ENCODE measurements around the gene DNAJC5. TPM values are rescaled to one million over a fixed set of nuclear protein-coding genes. Genes with fewer than 3 reads are reported as not detected.
A peak's percentile ranks its signal among the peaks of the same experiment; 100 is the strongest.

Gene DNAJC5
- total and polyA plus RNA-seq, 2 experiments from 2014 or later, result 7.1 to 33.5 TPM

DNA sequence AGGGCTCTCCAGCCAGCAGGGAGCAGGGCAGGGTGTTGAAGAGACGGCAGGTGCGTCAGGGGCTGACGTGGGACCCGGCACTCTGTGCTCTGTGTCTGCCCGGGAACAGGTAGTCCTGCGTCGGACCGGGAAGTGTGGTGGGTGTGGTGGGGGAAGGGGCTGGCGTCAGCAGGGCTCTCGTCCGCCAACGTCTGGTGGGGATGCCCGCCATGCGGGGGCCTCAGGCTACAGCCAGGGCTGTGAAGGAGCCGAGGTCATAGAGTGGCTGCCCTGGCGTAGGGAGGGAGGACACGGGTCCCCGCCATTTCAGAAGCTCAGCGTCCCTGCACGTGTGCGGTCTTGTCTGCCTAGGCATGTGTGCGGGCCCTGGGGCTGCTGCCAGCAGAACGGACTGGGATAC is 25.3 kb downstream of the DNAJC5 start:
- H3K36me3 ChIP-seq (ENCODE audit: insufficient read depth), result no peaks in the 10 kb centered on the region
- TF ChIP-seq STAT1 (IDR thresholded peaks at IDR 0.05; ENCODE audit: unreplicated experiment), result no peak
- TF ChIP-seq CREB1 (CRISPR knock-in tag; IDR thresholded peaks at IDR 0.05; ENCODE audit: low read depth), result no peak
- TF ChIP-seq ZNF331 (CRISPR knock-in tag; IDR thresholded peaks at IDR 0.05; ENCODE audit: low read depth), result no peak
- TF ChIP-seq, protein P1, sequence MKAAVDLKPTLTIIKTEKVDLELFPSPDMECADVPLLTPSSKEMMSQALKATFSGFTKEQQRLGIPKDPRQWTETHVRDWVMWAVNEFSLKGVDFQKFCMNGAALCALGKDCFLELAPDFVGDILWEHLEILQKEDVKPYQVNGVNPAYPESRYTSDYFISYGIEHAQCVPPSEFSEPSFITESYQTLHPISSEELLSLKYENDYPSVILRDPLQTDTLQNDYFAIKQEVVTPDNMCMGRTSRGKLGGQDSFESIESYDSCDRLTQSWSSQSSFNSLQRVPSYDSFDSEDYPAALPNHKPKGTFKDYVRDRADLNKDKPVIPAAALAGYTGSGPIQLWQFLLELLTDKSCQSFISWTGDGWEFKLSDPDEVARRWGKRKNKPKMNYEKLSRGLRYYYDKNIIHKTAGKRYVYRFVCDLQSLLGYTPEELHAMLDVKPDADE (IDR thresholded peaks at IDR 0.05), result no peak
- no peak for TF ChIP-seq ZNF114 (CRISPR knock-in tag; IDR thresholded peaks at IDR 0.05)
- TF ChIP-seq NANOG (IDR thresholded peaks at IDR 0.05; ENCODE audit: borderline replicate concordance), result no peak
- ATAC-seq, result no peak

DNA sequence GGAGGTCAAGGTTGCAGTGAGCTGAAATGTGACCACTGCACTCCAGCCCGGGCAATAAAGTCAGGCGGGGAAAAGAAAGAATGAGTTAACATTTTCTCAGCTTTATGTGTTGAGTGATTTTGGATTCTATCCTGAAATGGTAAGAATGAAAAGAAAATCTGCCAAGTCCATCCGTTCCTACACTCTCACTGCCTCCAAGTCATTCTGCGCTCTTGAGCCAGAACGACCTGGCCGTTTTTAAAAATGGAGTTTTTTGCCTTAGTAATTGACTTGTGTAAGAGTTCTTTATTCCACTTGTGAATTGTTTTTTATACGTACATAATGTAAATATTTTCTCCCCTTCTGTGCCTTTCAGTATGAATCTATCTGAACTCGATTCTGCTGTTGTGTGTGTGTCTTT is 28.7 kb downstream of the DNAJC5 start:
- Histone ChIP-seq H3K27me3 (ENCODE audit: insufficient read depth) (no peaks in the 10 kb centered on the region), H4K20me1 (replicated peaks; ENCODE audit: insufficient read depth) (no peaks in the 10 kb centered on the region; the same call in none of the 2 replicates), H3K79me2 (replicated peaks; ENCODE audit: insufficient read depth) (peaks cover 26% of the 10 kb centered on the region), H3K9me2 (ENCODE audit: insufficient read depth) (no peaks in the 10 kb centered on the region), H3K4me1 (ENCODE audit: insufficient read depth) (no peaks in the 10 kb centered on the region), H3F3A (replicated peaks; ENCODE audit: low read depth) (no peaks in the 10 kb centered on the region; the same call in 1 of the 2 replicates), H3K27ac (ENCODE audit: low read depth) (0 out of 2 replicates have a peak overlapping the region, but pooled peaks have one; percentile 14), H3K36me3 (ENCODE audit: insufficient read depth) (peaks cover 4% of the 10 kb centered on the region; the same call in 1 of the 2 replicates), H3K4me3 (no peak overlapping the region), H3K4me2 (no peak overlapping the region), H2AFZ (no peak overlapping the region)
- Mint-ChIP-seq H3K4me3 (no peak overlapping the region), H3K27ac (no peak overlapping the region), H3K9me3 (no peaks in the 10 kb centered on the region), H3K36me3 (ENCODE audit: low read depth) (peaks cover 12% of the 10 kb centered on the region), H3K27me3 (ENCODE audit: insufficient read depth, low read depth, poor library complexity) (peaks cover 5% of the 10 kb centered on the region), H3K4me1 (no peaks in the 10 kb centered on the region)
- DNase-seq (ENCODE audit: low spot score), result no peak
- TF ChIP-seq, protein P2, sequence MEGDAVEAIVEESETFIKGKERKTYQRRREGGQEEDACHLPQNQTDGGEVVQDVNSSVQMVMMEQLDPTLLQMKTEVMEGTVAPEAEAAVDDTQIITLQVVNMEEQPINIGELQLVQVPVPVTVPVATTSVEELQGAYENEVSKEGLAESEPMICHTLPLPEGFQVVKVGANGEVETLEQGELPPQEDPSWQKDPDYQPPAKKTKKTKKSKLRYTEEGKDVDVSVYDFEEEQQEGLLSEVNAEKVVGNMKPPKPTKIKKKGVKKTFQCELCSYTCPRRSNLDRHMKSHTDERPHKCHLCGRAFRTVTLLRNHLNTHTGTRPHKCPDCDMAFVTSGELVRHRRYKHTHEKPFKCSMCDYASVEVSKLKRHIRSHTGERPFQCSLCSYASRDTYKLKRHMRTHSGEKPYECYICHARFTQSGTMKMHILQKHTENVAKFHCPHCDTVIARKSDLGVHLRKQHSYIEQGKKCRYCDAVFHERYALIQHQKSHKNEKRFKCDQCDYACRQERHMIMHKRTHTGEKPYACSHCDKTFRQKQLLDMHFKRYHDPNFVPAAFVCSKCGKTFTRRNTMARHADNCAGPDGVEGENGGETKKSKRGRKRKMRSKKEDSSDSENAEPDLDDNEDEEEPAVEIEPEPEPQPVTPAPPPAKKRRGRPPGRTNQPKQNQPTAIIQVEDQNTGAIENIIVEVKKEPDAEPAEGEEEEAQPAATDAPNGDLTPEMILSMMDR (conservative IDR thresholded peaks at IDR 0.05; ENCODE audit: low read depth in 2 of 2), result no peak
- TF ChIP-seq, protein P3, sequence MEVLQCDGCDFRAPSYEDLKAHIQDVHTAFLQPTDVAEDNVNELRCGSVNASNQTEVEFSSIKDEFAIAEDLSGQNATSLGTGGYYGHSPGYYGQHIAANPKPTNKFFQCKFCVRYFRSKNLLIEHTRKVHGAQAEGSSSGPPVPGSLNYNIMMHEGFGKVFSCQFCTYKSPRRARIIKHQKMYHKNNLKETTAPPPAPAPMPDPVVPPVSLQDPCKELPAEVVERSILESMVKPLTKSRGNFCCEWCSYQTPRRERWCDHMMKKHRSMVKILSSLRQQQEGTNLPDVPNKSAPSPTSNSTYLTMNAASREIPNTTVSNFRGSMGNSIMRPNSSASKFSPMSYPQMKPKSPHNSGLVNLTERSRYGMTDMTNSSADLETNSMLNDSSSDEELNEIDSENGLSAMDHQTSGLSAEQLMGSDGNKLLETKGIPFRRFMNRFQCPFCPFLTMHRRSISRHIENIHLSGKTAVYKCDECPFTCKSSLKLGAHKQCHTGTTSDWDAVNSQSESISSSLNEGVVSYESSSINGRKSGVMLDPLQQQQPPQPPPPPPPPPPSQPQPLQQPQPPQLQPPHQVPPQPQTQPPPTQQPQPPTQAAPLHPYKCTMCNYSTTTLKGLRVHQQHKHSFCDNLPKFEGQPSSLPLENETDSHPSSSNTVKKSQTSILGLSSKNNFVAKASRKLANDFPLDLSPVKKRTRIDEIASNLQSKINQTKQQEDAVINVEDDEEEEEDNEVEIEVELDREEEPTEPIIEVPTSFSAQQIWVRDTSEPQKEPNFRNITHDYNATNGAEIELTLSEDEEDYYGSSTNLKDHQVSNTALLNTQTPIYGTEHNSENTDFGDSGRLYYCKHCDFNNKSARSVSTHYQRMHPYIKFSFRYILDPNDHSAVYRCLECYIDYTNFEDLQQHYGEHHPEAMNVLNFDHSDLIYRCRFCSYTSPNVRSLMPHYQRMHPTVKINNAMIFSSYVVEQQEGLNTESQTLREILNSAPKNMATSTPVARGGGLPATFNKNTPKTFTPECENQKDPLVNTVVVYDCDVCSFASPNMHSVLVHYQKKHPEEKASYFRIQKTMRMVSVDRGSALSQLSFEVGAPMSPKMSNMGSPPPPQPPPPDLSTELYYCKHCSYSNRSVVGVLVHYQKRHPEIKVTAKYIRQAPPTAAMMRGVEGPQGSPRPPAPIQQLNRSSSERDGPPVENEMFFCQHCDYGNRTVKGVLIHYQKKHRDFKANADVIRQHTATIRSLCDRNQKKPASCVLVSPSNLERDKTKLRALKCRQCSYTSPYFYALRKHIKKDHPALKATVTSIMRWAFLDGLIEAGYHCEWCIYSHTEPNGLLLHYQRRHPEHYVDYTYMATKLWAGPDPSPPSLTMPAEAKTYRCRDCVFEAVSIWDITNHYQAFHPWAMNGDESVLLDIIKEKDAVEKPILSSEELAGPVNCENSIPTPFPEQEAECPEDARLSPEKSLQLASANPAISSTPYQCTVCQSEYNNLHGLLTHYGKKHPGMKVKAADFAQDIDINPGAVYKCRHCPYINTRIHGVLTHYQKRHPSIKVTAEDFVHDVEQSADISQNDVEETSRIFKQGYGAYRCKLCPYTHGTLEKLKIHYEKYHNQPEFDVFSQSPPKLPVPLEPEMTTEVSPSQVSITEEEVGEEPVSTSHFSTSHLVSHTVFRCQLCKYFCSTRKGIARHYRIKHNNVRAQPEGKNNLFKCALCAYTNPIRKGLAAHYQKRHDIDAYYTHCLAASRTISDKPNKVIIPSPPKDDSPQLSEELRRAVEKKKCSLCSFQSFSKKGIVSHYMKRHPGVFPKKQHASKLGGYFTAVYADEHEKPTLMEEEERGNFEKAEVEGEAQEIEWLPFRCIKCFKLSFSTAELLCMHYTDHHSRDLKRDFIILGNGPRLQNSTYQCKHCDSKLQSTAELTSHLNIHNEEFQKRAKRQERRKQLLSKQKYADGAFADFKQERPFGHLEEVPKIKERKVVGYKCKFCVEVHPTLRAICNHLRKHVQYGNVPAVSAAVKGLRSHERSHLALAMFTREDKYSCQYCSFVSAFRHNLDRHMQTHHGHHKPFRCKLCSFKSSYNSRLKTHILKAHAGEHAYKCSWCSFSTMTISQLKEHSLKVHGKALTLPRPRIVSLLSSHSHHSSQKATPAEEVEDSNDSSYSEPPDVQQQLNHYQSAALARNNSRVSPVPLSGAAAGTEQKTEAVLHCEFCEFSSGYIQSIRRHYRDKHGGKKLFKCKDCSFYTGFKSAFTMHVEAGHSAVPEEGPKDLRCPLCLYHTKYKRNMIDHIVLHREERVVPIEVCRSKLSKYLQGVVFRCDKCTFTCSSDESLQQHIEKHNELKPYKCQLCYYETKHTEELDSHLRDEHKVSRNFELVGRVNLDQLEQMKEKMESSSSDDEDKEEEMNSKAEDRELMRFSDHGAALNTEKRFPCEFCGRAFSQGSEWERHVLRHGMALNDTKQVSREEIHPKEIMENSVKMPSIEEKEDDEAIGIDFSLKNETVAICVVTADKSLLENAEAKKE (CRISPR knock-in tag; IDR thresholded peaks at IDR 0.05), result no peak
- TF ChIP-seq ZNF331 (CRISPR knock-in tag; IDR thresholded peaks at IDR 0.05; ENCODE audit: low read depth), result no peak
- no peak for TF ChIP-seq CREB1 (CRISPR knock-in tag; IDR thresholded peaks at IDR 0.05; ENCODE audit: low read depth)
- no peak for TF ChIP-seq EZH2phosphoT487 (IDR thresholded peaks at IDR 0.05; ENCODE audit: unreplicated experiment)
- TF ChIP-seq, protein P1 (IDR thresholded peaks at IDR 0.05), result no peak
- TF ChIP-seq ZNF114 (CRISPR knock-in tag; IDR thresholded peaks at IDR 0.05), result no peak
- no peak for TF ChIP-seq NANOG (IDR thresholded peaks at IDR 0.05; ENCODE audit: borderline replicate concordance)
- ATAC-seq, result no peak

More for the DNA sequence above, 25.3 kb downstream of the DNAJC5 start:
- no peak for DNase-seq (ENCODE audit: low spot score)
- Histone ChIP-seq H3F3A (replicated peaks; ENCODE audit: low read depth) (no peaks in the 10 kb centered on the region), H2AFZ (no peak overlapping the region), H3K9me2 (ENCODE audit: insufficient read depth) (no peaks in the 10 kb centered on the region), H3K27me3 (ENCODE audit: insufficient read depth) (no peaks in the 10 kb centered on the region), H3K4me3 (no peak overlapping the region), H3K4me2 (no peak overlapping the region), H3K79me2 (replicated peaks; ENCODE audit: insufficient read depth) (peaks cover 29% of the 10 kb centered on the region), H4K20me1 (replicated peaks; ENCODE audit: insufficient read depth) (no peaks in the 10 kb centered on the region; the same call in 1 of the 2 replicates), H3K27ac (ENCODE audit: low read depth) (no peak overlapping the region), H3K4me1 (ENCODE audit: insufficient read depth) (no peaks in the 10 kb centered on the region)
- H3K27me3 Mint-ChIP-seq (ENCODE audit: insufficient read depth, low read depth, poor library complexity), result peaks cover 5% of the 10 kb centered on the region
- peaks cover 20% of the 10 kb centered on the region for H3K36me3 Mint-ChIP-seq (ENCODE audit: low read depth)
- H3K27ac Mint-ChIP-seq, result no peak overlapping the region
- no peaks in the 10 kb centered on the region for H3K4me1 Mint-ChIP-seq
- H3K4me3 Mint-ChIP-seq, result no peak overlapping the region
- H3K9me3 Mint-ChIP-seq, result peaks cover 3% of the 10 kb centered on the region; the same call in 2 of the 3 replicates
